C4-2B (cell line): Measurements from ENCODE around the gene GRK5.

ENCODE experiments used
- H3K27ac ChIP-seq: fragments of 450-650 bp; 2 replicates; pipeline ENCODE4 v1.5.1; 2017
- CTCF ChIP-seq: fragments of 450-650 bp; conservative IDR thresholded peaks from 2 replicates; pipeline ENCODE4 v1.5.1; 2017; ENCODE audit warnings: mild to moderate bottlenecking
- ZFX ChIP-seq: fragments of 450-650 bp; IDR thresholded peaks from 2 replicates; pipeline ENCODE4 v1.6.1; 2017

Gene GRK5

DNA sequence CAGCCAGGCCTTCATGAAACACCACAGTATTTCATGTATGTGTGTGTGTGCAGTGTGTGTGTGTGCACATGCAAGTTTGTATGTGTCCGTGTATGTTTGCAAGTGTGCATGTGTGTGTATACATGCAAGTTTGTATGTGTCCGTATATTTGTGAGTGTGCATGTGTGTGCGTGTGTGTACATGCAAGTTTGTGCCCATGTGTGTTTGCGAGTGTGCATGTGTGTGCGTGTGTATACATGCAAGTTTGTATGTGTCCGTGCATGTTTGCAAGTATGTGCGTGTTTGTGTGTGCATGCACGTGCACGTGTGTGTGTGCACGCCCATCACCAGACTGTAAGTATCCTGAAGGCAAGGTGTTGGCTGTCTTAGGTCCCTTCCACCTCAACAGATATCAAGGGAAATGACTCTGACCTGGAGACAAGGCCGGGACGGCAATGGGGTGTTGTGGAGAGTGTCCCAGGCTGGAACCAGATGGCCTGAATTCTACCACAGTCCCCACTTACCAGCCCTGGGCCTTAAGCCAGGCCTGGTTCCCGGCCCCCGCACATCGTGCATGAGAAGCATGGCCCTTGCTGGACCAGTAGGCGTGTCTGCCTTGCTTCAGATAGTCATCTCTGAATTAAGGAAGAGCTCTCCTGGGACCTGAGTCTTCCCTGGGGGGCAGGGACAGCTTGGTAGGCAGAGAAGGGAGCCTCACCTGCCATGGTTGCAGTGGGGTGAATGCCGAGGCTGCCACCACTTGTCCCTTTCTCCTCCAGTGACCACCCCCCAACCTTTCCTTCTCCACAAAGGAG is 140.0 kb downstream of the GRK5 start:
- H3K27ac ChIP-seq = no peak overlapping the region
- TF ChIP-seq CTCF = no peak
- no peak; the same call in 1 of the 2 replicates for TF ChIP-seq ZFX

DNA sequence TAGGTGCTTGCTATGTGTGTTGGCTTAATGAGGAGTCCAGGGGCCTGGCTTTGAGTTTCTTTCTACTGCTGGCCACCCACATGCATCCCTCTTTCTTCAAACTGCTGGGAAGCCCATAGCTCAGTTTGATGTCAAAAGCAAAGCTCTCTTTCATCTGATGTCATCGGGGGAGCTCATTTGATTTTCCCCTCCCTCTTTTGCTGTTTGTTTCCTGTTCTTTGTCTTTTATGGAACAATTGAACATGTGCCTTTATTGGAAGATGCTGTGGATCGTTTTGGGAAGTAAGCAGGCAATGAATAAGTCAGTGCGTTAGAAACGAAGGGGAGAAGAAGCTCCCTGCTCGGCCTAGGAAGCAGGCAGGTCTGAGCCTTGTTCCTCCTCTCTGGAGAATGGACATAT is 140.7 kb downstream of the GRK5 start:
- no peak for TF ChIP-seq CTCF
- TF ChIP-seq ZFX = no peak
- no peak overlapping the region for H3K27ac ChIP-seq

- no peak for TF ChIP-seq ZFX
- no peak for TF ChIP-seq CTCF
- H3K27ac ChIP-seq = no peak overlapping the region
These were observed 141.3 kb downstream of the GRK5 start for GRCh38 chr10:119348516-119349240.

DNA sequence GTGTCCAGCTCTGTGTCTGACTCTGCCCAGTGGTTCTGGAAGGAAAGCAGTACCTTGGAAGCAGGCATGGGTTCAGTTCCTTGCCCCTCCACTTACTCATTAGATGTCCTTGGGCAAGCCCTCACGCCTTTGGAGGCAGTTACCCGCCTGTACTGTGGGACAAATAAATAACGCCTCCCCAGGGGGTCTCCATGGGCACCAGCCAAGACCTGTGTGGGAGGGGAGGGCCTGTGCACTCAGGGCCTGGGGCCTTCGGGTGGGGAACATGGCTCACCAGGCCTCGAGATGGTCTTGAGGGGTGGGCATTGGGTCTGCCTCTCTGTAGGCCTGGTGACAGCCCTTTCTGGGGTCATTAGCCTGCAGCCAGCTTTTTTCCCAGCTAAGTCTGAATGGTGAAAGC is 142.0 kb downstream of the GRK5 start:
- TF ChIP-seq ZFX = no peak
- TF ChIP-seq CTCF = no peak
- H3K27ac ChIP-seq = no peak overlapping the region

DNA sequence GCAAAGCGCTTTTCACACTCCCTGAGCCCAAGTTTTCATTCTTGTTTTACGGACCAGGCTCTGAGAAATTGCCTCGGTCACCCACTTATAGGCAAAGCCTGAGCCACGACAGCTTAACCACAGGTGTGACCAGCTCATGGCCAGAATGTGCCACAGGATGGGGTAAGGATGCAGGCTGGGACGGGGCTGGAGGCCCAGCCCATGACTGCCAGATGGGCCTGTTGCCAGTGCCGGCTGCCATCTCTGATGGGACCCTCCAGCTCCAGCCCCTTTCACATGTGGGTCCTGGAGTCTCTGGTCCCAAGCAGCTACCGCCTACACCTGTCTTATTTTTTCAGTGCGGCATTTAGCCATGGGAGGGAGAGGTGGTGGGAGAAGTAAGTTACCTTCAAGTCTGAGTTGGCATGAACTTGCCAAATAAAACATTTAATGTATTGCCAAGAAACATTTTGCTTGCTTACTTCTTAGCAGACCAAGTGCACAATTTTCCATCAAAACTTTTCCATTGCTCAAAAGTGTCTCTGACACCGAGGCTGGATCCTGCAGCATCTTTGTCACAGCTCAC is 142.6 kb downstream of the GRK5 start:
- no peak for TF ChIP-seq ZFX
- TF ChIP-seq CTCF = no peak
- H3K27ac ChIP-seq = no peak overlapping the region

GRCh38 chr10:119350502-119351097 is 143.2 kb downstream of the GRK5 start:
- H3K27ac ChIP-seq = no peak overlapping the region
- no peak for TF ChIP-seq CTCF
- TF ChIP-seq ZFX = no peak

DNA sequence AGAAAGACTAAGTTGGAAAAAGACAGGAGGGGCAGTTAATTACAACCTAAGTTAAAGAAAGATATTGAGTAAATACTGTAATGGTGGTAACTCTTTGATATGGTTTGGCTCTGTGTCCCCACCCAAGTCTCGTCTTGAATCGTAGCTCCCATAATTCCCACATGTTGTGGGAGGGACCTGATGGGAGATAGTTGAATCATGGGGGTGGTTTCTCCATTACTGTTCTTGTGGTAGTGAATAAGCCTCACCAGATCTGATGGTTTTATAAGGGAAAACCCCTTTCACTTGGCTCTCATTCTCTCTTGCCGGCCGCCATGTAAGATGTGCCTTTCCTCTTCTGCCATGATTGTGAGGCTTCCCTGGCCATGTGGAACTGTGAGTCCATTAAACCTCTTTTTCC is 143.8 kb downstream of the GRK5 start:
- TF ChIP-seq ZFX (no peak), CTCF (no peak)
- H3K27ac ChIP-seq = no peak overlapping the region
